Left cardiac atrium (tissue), 4 donors: ENCODE measurements around the gene ALDH18A1. TPM values are rescaled to one million over a fixed set of nuclear protein-coding genes. Genes with fewer than 3 reads are reported as not detected.
A peak's percentile ranks its signal among the peaks of the same experiment; 100 is the strongest.
"Not testable (repeated sequence)": the region's sequence is repeated elsewhere in the genome, so short reads cannot be mapped to it uniquely, and the experiment has no call there.

ENCODE experiments used
- ATAC-seq, 2 donors: fragments of 200-7000 bp; cut with Tn5 transposase; one replicate each; pipeline ENCODE4 v1.9.1; 2020; ENCODE audit warnings: mild to moderate bottlenecking in 2 of 2, moderate library complexity in 2 of 2
- DNase-seq: peaks from one replicate; pipeline ENCODE4 v3.0.0-alpha.2; 2020
- intact Hi-C, 2 donors: fragments of 100-400 bp; cut with DNase I; formaldehyde crosslinking; loops; one replicate each; pipeline versions ENCODE4 v1.14.1 to v1.15.1; 2022 to 2023
- total RNA-seq, 2 donors: library from RNA; stranded (reverse); fragmentation: NEBNext Ultra II Directional; extraction: Animal tissue kit (Norgen Biotek cat#: 25700); gene quantifications; one replicate each; pipeline ENCODE4 v1.2.1, GENCODE V29; 2021
- donor health status: DM: no; HTN: yes; CAD: no.
- donor health status: DM: no; HTN: yes; CAD: no; lungs with severe emphysema.
- donor health status: DM: yes; HTN: yes; CAD: no.
- donor health status: Dilated cardiomyopathy.

The ALDH18A1 gene
- total RNA-seq, 2 donors from 2014 or later, result 18.7 to 26.0 TPM

DNA sequence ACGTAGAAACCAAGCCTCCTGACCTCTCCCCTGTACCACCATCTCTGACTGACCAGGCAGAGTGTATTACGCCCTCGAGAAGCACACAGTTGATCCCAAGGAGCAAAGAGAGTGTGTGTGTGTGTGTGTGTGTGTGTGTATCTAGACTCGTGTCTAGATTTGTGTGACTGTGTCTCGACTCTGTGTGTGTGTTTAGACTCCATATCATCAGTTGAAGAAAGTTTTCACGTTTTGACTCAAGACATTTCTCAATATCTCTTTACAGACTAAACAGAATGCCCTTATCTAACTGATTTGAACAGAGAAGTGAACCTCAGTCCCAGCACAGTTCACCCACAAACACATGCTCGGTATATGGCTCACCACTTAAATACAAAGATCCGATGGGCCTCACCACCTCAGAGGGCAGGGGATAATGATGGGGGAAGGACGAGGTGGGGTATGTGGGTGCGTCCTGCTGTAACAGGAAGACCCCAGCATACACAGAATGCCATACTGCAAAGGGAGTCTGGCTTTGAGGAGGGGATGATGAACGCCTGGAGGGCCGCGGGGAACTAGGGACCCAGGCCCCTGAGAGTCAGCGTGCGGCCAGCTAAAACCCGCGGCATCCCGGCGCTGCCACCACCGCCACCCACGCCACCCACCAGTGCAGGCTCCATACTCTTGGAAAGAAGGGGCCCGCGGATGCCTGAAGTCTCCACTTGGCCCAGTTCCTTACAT, 780 bp downstream of the ALDH18A1 start:
- intact Hi-C loops, result no loop called here
- ATAC-seq, result peak; percentile 14 to 30
- DNase-seq, result no peak

DNA sequence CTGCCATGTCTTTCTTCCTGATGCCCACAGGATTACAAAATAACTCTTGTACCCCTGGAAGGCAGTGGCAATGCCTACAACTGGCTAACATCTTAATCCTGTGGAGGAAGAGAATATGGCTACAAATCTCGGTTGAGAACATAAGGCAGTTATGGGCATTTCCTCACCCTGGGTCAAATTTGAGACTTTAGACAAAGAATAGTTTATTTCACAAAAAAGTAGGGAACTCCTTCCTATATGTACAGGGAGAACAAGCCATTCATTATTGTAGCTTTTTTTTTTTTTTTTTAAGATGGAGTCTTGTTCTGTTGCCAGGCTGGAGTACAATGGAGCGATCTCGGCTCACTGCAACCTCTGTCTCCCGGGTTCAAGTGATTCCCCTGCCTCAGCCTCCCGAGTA, 2.6 kb downstream of the ALDH18A1 start:
- no peak for DNase-seq
- no peak for ATAC-seq
- intact Hi-C loops, result no loop called here

DNA sequence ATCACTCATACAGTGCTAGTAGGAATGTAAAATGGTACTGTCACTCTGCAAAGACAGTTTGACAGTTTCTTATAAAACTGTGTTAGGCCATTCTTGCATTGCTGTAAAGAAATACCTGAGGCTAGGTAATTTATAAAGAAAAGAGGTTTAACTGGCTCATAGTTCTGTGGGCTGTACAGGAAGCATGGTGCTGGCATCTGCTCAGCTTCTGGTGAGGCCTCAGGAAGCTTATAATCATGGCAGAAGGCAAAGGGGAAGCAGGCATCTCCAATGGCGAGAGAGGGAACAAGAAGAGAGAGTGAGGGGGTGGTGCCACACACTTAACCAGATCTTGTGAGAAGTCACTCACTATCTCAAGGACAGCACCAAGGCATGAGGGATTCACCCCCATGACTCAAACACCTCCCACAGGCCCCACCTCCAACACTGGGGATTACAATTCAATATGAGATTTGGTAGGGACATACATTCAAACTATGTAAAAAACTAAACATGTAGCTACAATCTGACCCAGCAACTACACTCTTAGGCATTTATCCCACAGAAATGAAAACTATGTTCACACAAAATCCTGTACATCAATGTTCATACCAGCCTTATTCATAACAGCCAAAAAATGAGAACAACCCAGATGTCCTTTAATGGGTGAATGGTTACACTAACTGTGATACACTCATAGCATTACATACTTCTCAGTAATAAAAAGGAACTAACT, 5.0 kb downstream of the ALDH18A1 start:
- no peak for DNase-seq
- intact Hi-C loops, result no loop called here
- no peak for ATAC-seq

DNA sequence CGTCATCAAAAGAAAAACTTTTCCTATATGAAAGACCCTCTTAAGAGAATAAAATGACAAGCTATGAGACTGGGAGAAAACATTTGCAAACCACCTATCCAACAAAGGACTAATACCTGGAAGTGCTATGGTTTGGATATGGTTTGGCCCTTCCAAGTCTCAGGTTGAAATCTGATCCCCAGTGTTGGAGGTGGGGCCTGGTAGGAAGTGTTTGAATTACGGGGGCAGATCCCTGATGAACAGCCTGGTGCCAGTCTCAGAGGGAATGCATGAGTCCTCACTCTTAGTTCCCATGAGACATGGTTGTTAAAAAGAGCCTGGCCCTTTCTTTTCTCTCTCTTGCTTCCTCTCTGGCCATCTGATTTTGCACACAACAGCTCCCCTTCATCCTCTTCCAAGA, 6.3 kb downstream of the ALDH18A1 start:
- ATAC-seq, result no peak
- intact Hi-C loops, result no loop called here
- DNase-seq, result no peak

DNA sequence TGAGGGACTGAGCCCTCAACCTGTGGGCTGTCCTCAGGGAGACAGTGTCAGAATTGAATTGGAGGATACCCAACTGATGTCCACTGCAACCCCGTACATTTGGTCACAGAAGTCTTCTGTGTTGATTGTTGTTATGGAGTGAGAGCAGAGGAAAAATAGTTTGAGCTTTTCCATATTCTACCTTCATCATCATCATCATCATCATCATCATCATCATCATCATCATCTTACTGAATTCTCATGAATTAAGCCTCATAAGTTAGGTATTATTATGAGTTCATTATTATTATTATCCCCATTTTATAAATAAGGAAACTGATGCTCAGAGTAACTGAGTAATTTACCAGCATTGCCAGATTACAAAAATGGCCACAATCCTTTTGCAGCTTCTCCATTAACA, 8.4 kb downstream of the ALDH18A1 start:
- DNase-seq (no peak), ATAC-seq (no peak)
- intact Hi-C loops, result no loop called here

DNA sequence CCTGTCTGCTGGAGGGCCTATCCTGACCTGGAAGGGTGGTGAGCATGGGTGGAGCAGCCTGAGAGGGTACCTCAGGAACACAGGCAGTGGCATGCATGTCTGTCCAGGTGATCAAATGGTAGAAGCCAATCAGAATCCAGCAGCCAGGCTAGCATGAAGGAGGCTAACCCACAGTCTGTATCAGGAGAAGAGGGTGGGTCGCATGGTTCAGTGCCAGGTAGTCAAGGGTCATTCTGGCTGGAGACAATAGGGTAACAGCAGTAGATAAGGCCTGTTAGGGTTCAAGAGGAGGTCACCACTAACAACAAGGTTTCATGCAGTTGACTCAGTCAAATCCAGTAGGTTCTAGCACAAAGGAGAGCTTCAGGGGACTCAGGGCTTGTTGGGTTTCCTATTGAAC, 10.4 kb downstream of the ALDH18A1 start:
- DNase-seq, result no peak
- intact Hi-C loops, result no loop called here
- no peak for ATAC-seq

DNA sequence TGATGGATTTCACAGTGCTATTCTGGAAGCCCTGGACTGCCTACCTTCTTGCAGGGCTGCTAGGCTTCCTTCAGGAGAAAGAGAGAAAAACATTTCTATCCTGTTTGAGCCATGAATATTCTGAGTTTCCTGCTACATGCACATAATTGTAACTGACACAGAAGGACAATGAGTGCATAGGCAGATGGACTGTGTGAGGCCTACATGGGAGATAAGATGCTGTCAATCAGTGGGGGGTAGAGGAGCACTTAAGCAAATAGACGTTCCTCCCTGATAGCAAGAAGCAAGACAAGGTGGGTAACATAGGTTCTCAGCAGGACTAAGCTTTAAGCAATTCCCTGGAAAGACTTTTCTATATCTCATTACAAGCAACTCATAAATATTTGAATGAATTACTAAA, 11.6 kb downstream of the ALDH18A1 start:
- intact Hi-C loops, result no loop called here
- ATAC-seq, result no peak
- no peak for DNase-seq

DNA sequence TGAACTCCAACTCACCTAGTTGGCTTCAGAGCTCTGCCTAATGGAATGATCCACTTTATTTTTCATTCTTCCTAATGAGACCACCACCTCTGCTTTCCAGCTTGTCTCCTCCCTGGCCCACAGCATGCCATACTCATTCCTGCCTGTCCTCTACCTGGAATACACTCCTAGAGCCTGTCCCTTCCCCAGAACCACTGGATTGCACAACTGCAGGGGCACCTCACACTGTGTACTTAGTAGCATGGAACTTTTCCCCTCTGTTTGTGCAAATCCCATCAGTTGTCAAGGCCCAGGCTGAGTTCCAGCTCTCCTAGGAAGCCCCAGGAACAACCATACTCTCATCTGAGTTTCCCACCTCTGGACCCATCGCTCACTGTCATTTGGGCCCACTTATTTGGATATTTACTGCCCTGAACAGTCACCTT, 15.6 kb downstream of the ALDH18A1 start:
- DNase-seq (no peak), ATAC-seq (no peak)
- intact Hi-C loops, result no loop called here

DNA sequence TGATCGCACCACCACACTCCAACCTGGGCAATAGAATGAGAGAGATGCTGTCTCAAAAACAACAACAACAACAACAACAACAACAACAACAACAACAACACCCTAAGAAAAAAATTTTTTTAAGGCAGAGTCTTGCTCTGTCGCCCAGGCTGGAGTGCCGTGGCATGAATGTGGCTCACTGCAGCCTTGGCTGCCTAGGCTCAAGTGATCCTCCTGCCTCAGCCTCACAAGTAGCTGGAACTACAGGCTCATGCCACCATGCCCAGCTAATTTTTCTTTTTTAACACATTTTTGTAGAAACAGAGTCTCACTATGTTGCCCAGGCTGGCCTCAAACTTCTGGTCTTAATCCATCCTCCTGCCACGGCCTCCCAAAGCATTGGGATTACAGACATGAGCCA, 18.6 kb downstream of the ALDH18A1 start:
- DNase-seq (no peak), ATAC-seq (no peak)
- intact Hi-C loops, result no loop called here

DNA sequence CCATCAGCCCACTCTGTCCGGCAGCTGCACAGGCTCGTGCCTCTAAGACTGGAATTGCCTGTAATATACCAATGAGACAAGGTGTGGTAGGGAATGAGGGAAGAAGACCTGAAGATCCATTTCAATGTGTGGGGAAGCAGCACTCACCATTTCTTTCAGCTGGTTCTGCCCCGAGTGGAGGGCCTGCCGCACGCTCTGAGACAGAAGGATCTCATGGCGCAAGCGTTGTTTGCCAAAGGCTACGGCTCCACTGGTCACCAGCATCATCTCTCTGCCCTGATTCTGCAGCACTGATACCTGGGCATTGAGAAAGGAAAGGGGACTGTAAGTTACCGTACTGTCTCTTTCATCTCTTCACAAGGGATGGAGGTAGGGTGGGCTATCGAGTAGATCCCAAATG, 19.4 kb downstream of the ALDH18A1 start:
- ATAC-seq, result no peak
- DNase-seq, result no peak
- intact Hi-C loops, result no loop called here

DNA sequence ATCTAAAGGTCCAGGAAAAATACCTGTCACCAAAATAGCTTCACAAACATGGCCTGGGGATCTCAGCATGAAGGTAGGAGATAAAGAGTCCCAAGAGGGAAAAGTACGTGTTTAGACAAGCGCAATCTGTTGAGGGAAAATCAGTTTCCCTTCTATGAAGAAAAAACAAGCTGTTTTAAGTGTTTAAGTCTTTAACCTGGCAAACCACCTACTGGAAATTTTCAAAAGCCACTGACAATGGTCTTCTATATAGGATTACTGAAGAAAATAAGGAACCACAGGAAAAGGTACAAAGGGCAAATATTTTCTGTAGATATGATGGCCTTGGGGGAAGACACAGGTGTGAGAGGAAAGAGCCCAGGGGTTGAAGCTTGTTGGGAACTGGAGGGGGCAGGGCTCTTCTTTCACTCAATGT, 21.2 kb downstream of the ALDH18A1 start:
- DNase-seq, result no peak
- ATAC-seq, result no peak
- intact Hi-C loops, result no loop called here

DNA sequence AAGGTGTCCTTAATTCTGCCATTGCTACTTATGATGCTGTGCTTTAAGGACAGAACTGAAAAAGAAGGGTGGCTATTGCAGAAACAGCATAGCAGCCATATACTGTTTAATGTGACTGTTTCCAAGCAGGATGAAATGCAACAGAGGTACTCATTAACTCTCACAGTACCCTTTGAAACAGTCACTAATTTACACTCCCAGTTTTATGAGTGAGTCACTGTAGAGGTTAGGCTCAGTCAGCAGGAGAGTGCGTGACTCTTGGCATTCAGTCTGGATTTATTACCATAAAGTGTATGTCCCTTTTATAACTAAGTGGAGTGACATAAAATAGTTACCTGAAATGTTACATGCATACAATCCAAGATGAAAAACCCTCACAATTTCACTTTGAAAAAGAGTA, 27.7 kb downstream of the ALDH18A1 start:
- no peak for ATAC-seq

DNA sequence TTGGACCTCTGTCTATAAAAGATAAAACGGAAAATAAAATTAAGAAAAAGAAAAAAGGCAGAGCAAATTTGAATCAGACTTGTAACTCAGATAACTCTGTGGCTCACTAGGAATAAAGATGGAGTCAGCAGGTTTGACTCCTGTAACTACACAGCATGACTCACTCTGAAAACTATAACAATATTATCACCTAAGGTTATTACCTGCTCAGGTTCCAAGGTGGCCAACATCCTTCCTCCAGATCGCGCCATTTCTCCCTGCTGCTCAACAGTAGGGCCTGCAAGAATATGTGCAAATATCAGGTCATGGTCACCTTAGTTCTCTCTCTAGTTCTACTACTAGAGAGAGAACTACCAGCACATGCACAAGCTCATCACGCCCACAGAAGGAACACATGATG, 30.0 kb downstream of the ALDH18A1 start:
- DNase-seq, result no peak
- intact Hi-C loops, result no loop called here
- no peak for ATAC-seq

More for the DNA sequence above, 27.7 kb downstream of the ALDH18A1 start:
- no peak for DNase-seq
- intact Hi-C loops, result no loop called here

DNA sequence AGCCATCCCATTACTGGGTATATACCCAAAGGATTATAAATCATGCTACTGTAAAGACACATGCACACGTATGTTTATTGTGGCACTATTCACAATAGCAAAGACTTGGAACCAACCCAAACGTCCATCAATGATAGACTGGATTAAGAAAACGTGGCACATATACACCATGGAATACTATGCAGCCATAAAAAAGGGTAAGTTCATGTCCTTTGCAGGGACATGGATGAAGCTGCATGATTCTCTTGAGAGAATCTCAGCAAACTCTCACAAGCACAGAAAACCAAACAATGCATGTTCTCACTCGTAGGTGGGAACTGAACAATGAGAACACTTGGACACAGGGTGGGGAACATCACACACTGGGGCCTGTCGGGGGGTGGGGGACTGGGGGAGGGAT, 36.1 kb downstream of the ALDH18A1 start:
- intact Hi-C loops, ATAC-seq, DNase-seq: not testable (repeated sequence)

DNA sequence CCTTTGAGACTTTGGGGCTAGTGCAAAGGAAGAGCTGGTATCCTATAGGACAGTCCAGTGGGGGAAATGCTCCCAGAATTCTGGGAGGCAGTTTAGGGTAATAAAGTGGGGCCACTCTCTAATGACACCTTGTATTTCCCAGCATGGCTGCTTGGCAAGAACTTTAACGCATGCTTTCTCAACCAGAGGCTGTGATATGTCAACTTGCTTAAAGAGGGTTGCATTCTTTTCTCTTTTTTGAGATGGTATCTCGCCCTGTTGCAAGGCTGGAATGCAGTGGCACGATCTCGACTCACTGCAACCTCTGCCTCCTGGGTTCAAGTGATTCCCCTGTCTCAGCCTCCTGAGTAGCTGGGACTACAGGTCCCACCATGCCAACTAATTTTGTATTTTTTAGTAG, 38.4 kb downstream of the ALDH18A1 start:
- intact Hi-C loops, result no loop called here
- DNase-seq (no peak), ATAC-seq (no peak)

DNA sequence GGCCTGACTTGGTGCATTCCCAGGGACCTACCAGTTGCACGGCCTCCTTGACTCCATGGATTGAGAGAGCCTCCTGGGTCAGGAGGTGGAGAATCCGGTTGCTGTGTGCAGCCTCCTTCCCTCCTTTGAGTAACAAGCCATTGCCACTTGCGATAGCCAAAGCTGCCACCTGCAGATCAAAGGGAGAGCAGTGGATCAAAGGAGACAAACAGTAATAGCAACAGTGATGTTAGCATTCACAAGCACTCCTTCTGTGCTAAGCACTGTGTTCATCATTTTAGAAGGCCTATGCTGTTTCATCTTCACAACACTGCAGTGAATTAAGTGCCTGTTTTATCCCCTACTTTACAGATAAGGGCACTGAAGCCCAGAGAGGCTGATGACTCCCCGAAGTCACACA, 40.1 kb downstream of the ALDH18A1 start:
- intact Hi-C loops, result no loop called here
- DNase-seq (no peak), ATAC-seq (no peak)

DNA sequence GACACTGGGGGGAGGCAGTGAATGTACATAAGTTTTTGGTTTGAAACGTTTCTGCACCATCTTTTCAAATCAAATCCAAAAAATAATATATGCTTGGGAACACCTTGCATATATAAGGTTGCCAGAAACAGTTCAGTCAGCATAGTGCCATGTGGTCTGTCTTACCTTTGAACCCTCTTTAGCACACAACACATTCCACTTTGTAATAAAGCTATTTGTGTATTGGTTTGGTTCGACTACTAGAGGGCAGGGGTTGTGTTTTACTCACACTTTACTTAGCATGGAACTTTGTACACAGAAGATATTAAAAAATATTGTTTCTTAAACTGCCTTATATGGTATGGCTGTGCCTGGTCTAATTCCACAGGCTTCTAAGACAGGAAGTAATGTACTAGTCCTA, 43.2 kb downstream of the ALDH18A1 start:
- intact Hi-C loops, result no loop called here
- no peak for DNase-seq
- no peak for ATAC-seq

DNA sequence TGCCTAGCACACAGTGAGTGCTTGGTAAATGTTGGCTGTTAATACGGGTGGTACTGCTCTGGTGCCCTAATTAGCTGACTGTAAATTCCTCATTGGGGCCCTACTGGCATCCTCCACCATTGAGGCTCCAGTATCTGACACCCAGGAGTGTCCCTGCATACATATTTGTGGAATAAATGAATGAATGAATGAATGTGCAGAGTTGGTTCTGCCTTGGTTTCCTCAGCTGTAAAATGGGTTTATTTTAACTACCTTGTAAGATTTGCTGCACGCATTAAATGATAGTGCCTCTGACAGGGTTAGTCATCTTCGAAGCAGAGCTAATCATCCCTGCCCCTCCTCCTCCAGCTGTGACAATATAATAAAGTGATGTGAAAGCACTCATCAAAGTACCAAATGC, 45.8 kb downstream of the ALDH18A1 start:
- no peak for ATAC-seq
- intact Hi-C loops, result no loop called here
- DNase-seq, result no peak

DNA sequence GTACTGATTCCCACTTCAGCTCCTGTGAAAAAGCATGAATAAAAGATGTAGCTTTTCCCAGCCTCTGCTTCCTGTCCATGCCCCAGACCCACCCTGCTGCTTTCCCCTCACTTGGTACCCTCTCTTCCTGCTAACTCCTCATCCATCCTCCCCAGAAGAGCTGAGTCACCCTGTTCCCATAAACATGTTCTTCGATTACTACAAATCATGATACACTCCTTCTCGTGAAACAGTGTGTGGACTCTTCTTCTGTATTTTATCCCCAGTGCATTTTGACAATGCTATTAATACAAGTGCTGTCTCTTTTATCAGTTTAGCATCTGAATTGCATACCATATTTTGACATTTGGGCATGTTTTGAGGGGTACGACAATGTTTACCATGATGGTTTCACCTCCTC, 49.6 kb downstream of the ALDH18A1 start:
- DNase-seq (no peak), ATAC-seq (no peak)
- intact Hi-C loops, result no loop called here

DNA sequence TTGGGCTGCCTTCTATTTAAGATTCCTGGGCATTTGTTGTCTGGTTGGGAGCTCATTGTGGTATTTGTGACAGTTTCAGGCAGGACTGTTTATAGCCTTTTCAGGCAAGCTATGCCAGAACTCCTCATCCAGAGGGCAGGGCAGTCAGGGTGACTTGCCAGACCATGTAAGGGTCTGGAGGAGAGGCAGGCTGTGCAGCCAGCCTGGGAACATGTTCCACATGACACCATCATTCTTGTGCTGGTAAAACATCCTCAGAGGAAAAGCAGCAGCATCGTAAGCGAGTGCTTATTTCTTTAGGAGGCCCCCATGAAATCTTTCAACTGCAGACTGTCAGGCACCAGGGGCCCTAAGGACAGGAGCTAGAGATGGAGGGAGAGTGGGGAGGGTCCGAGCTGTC, 51.3 kb downstream of the ALDH18A1 start:
- intact Hi-C loops, result no loop called here
- ATAC-seq (peak; percentile 55 to 86), DNase-seq (peak; percentile 35)

DNA sequence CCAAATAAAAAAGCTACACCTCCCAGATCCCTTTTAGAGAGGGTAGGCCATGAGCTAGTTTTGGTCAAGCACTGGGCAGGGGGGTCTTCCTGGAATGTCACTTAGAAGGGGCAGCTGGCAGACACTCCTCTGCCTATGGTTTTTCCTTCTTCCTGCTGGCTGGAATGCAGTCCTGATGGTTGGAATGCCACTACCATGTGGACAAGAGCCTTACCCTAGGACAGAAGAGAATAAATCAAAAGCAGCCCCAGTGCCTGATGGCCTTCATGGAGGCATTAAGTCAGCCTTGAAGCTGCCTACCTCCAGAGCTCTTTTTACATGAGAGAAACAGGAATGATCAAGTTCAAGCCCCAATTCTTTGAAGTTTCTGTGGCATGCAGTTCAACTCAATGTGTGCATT, 51.9 kb downstream of the ALDH18A1 start:
- ATAC-seq, result peak in 1 of 2 donors; percentile 15
- no peak for DNase-seq
- intact Hi-C loops, result loop anchor here in 1 of 2 donors (5.0 kb wide), 1 partner anchor 227 kb away; no protein-coding TSS in a partner anchor
